Brain microvascular endothelial cell (primary cell): ENCODE results near the gene METTL23.
A peak's percentile ranks its signal among the peaks of the same experiment; 100 is the strongest.

Source experiments
- DNase-seq: peaks from one replicate; pipeline ENCODE4 v3.0.0-alpha.2; 2020
- H3K27ac ChIP-seq: fragments of 250-450 bp; sonication (Bioruptor Pico); 2 replicates; pipeline ENCODE4 v1.5.1; 2020; ENCODE audit warnings: mild to moderate bottlenecking, moderate library complexity
- H3K27me3 ChIP-seq: fragments of 250-450 bp; sonication (Bioruptor Pico); replicated peaks from 2 replicates; pipeline ENCODE4 v1.5.1; 2020; ENCODE audit warnings: mild to moderate bottlenecking
- H3K36me3 ChIP-seq: fragments of 250-450 bp; sonication (Bioruptor Pico); replicated peaks from 2 replicates; pipeline ENCODE4 v1.5.1; 2020; ENCODE audit warnings: mild to moderate bottlenecking
- H3K4me3 ChIP-seq: 2 replicates; pipeline ENCODE4 v1.5.1; 2011; ENCODE audit warnings: low read depth, mild to moderate bottlenecking, control low read depth, low read length, moderate library complexity
- in situ Hi-C: cut with HindIII; loops from 2 replicates; pipeline ENCODE4 v1.10.0; 2017; ENCODE audit warnings: low sequenced_read_pairs, low pct_ligation_motif_present
- TF ChIP-seq, protein P1 (sequence below): IDR thresholded peaks from 2 replicates; pipeline ENCODE4 v1.5.1; 2011; ENCODE audit warnings: low read depth, mild to moderate bottlenecking, moderate library complexity, low read length, control low read depth, inconsistent platforms; ENCODE audit errors: missing control alignments

METTL23 gene, protein sequence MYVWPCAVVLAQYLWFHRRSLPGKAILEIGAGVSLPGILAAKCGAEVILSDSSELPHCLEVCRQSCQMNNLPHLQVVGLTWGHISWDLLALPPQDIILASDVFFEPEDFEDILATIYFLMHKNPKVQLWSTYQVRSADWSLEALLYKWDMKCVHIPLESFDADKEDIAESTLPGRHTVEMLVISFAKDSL

DNA sequence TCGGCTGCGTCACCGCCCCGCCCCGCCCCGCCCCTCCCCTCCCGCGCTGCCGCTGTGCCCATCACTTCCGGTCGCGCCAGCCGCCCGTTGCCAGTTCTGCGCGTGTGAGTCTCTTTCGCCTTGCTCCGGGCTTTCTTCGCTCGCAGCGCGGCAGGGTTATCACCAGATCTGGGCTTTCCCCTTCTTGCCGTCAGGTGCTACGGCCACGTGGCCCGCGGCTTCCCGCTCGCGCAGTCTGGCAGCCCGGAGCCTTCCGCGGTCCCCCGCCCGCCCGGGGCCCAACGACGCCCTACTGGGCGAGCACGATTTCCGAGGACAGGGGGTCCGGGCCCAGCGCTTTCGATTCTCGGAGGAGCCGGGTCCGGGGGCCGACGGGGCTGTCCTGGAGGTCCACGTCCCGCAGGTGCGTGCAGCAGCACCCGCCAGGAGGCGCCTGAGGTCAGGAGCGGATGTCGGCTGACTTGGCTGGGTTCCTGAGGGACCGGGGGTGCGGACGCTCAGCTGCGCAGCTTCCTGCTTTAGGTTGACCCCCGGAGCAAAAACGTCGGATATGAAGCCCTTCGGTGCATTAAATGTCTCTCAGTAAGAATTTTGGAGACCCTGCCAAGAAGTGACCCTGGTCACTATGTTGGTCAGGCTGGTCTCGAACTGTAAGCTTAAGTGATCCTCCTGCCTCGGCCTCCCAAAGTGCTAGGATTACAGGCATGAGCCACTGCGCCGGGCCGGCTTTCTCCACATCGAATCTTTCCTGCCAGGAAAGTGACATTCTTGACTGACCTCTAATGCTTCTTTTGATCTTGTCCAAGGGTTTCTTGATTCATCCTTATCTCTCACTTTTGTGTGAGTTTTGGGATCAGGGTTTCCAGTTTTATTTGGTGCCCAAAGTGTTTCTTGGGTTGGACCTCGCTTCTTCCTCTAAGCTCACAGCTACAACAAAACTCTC is at the start of gene METTL23:
TSS of gene METTL23 (plus strand) at position 64 of the 943 bp plus-strand sequence. CDS start 2,872 bp downstream, outside the sequence.
- in situ Hi-C loops = no loop called here
- peak within 1 kb of the TSS; percentile 86 for H3K4me3 ChIP-seq
- peaks cover 36% of the 10 kb centered on the region for H3K36me3 ChIP-seq
- H3K27me3 ChIP-seq = no peaks in the 10 kb centered on the region
- peak within 1 kb of the TSS; percentile 94 for H3K27ac ChIP-seq
- no peak for DNase-seq
- TF ChIP-seq, protein P1, sequence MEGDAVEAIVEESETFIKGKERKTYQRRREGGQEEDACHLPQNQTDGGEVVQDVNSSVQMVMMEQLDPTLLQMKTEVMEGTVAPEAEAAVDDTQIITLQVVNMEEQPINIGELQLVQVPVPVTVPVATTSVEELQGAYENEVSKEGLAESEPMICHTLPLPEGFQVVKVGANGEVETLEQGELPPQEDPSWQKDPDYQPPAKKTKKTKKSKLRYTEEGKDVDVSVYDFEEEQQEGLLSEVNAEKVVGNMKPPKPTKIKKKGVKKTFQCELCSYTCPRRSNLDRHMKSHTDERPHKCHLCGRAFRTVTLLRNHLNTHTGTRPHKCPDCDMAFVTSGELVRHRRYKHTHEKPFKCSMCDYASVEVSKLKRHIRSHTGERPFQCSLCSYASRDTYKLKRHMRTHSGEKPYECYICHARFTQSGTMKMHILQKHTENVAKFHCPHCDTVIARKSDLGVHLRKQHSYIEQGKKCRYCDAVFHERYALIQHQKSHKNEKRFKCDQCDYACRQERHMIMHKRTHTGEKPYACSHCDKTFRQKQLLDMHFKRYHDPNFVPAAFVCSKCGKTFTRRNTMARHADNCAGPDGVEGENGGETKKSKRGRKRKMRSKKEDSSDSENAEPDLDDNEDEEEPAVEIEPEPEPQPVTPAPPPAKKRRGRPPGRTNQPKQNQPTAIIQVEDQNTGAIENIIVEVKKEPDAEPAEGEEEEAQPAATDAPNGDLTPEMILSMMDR = peak; percentile 77

DNA sequence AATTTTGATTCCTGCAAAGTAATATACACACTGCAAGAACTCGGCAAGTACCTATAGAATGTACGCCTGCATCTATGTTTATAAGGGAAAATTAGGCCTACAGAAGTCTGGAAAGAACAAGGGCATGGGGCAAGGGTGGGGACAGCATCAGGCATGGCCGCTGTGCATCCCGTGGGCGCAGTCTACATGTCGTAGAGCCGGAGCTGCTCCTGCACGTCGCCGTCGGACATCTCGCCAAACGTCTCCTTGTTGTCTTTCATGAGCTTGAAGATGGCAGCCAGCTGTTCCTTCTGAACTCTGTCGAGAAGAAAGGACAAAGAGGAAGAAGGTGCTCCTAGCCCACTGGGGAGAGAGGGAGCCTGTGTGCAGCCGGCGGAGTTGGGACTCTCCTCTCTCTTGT is 49.2 kb upstream of the METTL23 start:
- in situ Hi-C loops = no loop called here
- H3K27ac ChIP-seq = no peak overlapping the region
- TF ChIP-seq, protein P1 = no peak
- H3K36me3 ChIP-seq = peaks cover 27% of the 10 kb centered on the region
- no peaks in the 10 kb centered on the region for H3K27me3 ChIP-seq
- DNase-seq = no peak
- no peak overlapping the region for H3K4me3 ChIP-seq

DNA sequence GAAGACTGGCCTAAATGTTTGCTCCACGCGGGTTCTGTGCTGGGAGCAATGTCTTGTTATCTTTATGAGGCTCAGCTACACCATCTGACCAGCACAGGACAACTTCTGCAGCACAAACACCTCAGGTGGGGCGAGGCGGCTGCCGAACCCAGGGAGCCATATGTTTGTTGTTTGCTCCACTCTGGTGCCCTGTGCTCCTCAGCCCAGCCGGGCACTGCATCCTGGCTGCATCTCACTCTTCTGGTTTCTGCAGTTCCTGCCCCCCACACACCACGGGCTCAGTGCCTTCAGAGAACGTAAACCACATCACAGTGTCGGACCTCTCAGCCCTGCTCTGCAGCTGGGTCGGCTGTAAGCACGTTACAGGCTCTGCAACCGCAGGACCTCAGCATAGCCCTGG is 48.3 kb upstream of the METTL23 start:
- in situ Hi-C loops = no loop called here
- peaks cover 36% of the 10 kb centered on the region for H3K36me3 ChIP-seq
- no peak overlapping the region for H3K27ac ChIP-seq
- TF ChIP-seq, protein P1 = no peak
- no peaks in the 10 kb centered on the region for H3K27me3 ChIP-seq
- H3K4me3 ChIP-seq = no peak overlapping the region
- no peak for DNase-seq

DNA sequence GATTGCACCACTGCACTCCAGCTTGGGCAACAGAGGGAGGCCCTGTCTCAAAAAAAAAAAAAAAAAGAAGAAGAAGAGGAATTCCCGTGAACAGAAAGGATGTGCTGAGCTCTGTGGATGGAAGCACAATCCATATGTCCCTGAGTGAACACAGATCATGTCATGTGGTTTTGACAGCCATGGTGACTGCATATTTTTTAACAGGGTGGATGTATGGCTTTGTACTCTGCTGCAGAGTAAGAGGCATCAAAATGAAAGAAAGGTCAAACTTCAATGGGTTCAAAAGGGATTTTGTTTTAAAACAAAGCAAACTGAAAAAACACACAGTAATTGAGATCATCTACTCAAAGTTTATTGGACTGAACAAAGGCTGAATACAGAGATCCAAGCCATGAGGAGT is 47.4 kb upstream of the METTL23 start:
- H3K36me3 ChIP-seq = peaks cover 43% of the 10 kb centered on the region

DNA sequence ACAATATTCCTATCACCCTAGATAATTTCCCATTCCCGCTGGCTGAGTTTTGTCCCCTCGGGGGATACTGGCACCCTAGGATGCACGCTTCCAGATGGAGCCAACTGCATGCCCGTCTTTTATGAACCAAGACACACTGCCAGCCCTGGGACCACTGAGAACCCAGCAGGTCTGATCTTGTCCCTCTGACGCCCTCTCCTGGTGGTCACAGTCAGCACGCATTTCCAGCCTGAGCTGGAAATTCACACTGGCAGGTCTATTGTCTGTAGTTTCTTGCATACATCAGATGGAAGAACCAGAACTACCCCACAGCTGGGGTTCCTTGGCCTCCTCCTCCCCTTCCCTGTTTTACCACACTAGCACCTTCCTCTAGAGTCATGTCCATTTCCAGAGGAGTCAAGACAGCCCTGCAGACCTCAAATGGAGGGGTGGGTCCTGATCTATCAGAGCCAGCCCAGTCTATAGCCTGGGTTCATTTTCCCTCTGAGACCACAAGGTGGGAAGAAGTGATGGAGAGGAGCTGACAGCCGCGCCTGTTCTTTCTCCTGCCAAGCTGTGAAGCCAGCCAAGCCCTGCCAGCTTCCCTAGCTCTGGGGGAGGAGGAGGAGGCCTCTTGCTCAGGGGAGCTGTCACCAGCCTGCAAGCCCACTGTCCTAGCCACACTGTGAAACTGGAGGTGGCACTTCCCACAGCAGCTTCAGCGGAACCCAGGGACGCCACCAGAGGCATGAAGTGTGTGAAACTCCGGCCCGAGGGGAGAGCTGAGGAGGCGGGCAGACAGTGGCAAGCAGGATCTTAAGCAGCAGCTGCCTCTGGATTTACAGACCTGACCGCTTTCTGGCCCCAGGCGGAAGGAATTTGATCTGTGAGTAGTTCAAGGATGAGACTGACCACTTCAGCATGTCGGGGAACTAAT is 45.2 kb upstream of the METTL23 start:
- TF ChIP-seq, protein P1 = peak; percentile 90
- Histone ChIP-seq H3K27ac (no peak overlapping the region), H3K4me3 (no peak overlapping the region), H3K27me3 (no peaks in the 10 kb centered on the region), H3K36me3 (peaks cover 42% of the 10 kb centered on the region)
- in situ Hi-C loops = no loop called here
- DNase-seq = peak; percentile 81

More for the DNA sequence above, 47.4 kb upstream of the METTL23 start:
- H3K27ac ChIP-seq = no peak overlapping the region
- in situ Hi-C loops = no loop called here
- TF ChIP-seq, protein P1 = no peak
- no peak overlapping the region for H3K4me3 ChIP-seq
- DNase-seq = no peak
- H3K27me3 ChIP-seq = no peaks in the 10 kb centered on the region
